Measurements from ENCODE around the gene SLC9C2. TPM values are rescaled to one million over a fixed set of nuclear protein-coding genes. Genes with fewer than 3 reads are reported as not detected.

Gene SLC9C2
- total RNA-seq, 1 experiment from 2014 or later = not detected

DNA sequence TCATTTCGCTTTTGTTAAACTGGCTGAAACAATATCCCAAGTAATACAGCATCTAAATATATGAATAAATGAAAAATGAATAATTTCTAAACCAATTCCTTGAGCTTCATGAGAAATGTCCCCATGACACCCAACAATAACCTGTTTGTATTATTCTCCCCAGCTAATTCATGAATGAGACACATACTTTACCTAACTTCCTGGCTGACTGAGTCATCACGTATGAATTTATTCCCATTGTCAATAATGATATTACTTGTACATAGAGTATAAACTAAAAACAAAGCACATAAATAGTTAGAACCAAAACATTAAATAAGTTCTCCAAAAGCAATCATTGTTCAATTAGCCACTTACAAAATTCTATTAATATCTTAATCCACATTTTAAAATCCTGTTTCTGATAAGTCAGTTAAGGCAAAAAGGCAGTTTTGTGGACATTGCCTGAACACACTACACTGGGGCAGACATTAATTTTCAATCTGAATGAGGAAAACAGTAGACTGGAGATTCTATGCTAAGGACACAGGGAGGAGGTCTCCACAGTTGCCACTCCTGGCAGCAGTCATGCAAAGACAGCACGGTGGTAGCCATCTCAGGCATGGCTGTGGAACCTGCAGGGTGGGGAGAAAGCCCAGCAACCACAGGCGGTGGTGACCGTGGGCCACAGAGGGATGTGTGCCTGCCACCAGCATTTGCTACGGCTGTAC, 48.2 kb downstream of the SLC9C2 start:
- CTCF ChIA-PET = interaction anchor here (0.5 to 1.3 kb wide), 2 partner anchors 125 to 239 kb away, joined by 3 to 4 read pairs; no protein-coding TSS in a partner anchor
- H3K4me3 Mint-ChIP-seq = no peak overlapping the region

DNA sequence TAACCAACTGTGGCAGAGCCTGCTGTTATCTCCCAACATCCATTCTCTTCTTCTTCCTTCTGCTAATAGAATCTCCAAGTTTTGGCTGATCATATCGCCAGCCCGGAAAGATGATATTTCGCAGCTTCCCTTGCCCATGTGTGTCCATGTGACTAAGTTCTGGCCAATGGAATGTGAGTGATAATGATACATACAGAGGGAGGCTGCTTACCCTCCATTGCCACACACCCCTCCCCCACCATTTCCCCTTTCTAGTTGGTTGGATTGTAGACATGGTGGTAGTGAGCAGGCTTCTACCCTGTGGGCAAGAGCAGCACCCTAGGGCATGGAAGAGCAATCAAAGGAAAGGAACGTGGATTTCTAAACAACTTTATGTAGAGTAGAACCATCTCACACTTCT, 48.8 kb downstream of the SLC9C2 start:
- H3K27ac Mint-ChIP-seq = no peak overlapping the region
- TF ChIP-seq JUN (CRISPR knock-in tag; IDR thresholded peaks at IDR 0.05) (no peak), ZNF232 (CRISPR knock-in tag; IDR thresholded peaks at IDR 0.05) (no peak), EMX1 (CRISPR knock-in tag; IDR thresholded peaks at IDR 0.05) (no peak), ZNF671 (CRISPR knock-in tag; IDR thresholded peaks at IDR 0.05) (no peak)
- TF ChIP-seq, protein P1, sequence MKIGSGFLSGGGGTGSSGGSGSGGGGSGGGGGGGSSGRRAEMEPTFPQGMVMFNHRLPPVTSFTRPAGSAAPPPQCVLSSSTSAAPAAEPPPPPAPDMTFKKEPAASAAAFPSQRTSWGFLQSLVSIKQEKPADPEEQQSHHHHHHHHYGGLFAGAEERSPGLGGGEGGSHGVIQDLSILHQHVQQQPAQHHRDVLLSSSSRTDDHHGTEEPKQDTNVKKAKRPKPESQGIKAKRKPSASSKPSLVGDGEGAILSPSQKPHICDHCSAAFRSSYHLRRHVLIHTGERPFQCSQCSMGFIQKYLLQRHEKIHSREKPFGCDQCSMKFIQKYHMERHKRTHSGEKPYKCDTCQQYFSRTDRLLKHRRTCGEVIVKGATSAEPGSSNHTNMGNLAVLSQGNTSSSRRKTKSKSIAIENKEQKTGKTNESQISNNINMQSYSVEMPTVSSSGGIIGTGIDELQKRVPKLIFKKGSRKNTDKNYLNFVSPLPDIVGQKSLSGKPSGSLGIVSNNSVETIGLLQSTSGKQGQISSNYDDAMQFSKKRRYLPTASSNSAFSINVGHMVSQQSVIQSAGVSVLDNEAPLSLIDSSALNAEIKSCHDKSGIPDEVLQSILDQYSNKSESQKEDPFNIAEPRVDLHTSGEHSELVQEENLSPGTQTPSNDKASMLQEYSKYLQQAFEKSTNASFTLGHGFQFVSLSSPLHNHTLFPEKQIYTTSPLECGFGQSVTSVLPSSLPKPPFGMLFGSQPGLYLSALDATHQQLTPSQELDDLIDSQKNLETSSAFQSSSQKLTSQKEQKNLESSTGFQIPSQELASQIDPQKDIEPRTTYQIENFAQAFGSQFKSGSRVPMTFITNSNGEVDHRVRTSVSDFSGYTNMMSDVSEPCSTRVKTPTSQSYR (CRISPR knock-in tag; IDR thresholded peaks at IDR 0.05) = no peak
- TF ChIP-seq, protein P2, sequence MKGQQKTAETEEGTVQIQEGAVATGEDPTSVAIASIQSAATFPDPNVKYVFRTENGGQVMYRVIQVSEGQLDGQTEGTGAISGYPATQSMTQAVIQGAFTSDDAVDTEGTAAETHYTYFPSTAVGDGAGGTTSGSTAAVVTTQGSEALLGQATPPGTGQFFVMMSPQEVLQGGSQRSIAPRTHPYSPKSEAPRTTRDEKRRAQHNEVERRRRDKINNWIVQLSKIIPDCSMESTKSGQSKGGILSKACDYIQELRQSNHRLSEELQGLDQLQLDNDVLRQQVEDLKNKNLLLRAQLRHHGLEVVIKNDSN (CRISPR knock-in tag; IDR thresholded peaks at IDR 0.05) = no peak
- H3K4me3 Mint-ChIP-seq = no peak overlapping the region
- no peak for DNase-seq (ENCODE audit: low spot score)
- no peaks in the 10 kb centered on the region for H3K27me3 Mint-ChIP-seq (ENCODE audit: low read depth)
- no peaks in the 10 kb centered on the region for H3K36me3 Mint-ChIP-seq
- CTCF ChIA-PET = interaction anchor here (0.5 to 1.3 kb wide), 2 partner anchors 125 to 239 kb away, joined by 3 to 4 read pairs; no protein-coding TSS in a partner anchor
- no peak for ATAC-seq
- no peaks in the 10 kb centered on the region for H3K9me3 Mint-ChIP-seq
- POLR2A ChIA-PET = no interaction called here
- peaks cover 3% of the 10 kb centered on the region for H3K4me1 Mint-ChIP-seq

More for the DNA sequence above, 48.2 kb downstream of the SLC9C2 start:
- H3K9me3 Mint-ChIP-seq = no peaks in the 10 kb centered on the region
- TF ChIP-seq FOXJ3 (CRISPR knock-in tag; IDR thresholded peaks at IDR 0.05; ENCODE audit: borderline replicate concordance) = no peak
- TF ChIP-seq IRF2 (CRISPR knock-in tag; IDR thresholded peaks at IDR 0.05; ENCODE audit: borderline replicate concordance, low read depth) = no peak
- TF ChIP-seq, protein P3, sequence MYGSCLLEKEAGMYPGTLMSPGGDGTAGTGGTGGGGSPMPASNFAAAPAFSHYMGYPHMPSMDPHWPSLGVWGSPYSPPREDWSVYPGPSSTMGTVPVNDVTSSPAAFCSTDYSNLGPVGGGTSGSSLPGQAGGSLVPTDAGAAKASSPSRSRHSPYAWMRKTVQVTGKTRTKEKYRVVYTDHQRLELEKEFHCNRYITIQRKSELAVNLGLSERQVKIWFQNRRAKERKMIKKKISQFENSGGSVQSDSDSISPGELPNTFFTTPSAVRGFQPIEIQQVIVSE (CRISPR knock-in tag; IDR thresholded peaks at IDR 0.05; ENCODE audit: borderline replicate concordance) = no peak
- TF ChIP-seq, protein P2 (CRISPR knock-in tag; IDR thresholded peaks at IDR 0.05) = no peak
- no peak for TF ChIP-seq ZNF232 (CRISPR knock-in tag; IDR thresholded peaks at IDR 0.05)
- no peak for TF ChIP-seq HMGA2 (CRISPR knock-in tag; IDR thresholded peaks at IDR 0.05)
- no peak for TF ChIP-seq ZNF317 (CRISPR knock-in tag; IDR thresholded peaks at IDR 0.05; ENCODE audit: borderline replicate concordance, low read depth)
- no peak for TF ChIP-seq SMAD4 (CRISPR knock-in tag; IDR thresholded peaks at IDR 0.05)
- no peak for TF ChIP-seq GTF2I (CRISPR knock-in tag; conservative IDR thresholded peaks at IDR 0.05)
- TF ChIP-seq, protein P4, sequence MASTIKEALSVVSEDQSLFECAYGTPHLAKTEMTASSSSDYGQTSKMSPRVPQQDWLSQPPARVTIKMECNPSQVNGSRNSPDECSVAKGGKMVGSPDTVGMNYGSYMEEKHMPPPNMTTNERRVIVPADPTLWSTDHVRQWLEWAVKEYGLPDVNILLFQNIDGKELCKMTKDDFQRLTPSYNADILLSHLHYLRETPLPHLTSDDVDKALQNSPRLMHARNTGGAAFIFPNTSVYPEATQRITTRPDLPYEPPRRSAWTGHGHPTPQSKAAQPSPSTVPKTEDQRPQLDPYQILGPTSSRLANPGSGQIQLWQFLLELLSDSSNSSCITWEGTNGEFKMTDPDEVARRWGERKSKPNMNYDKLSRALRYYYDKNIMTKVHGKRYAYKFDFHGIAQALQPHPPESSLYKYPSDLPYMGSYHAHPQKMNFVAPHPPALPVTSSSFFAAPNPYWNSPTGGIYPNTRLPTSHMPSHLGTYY (CRISPR knock-in tag; IDR thresholded peaks at IDR 0.05) = no peak
- no peak for TF ChIP-seq RELA (CRISPR knock-in tag; IDR thresholded peaks at IDR 0.05; ENCODE audit: borderline replicate concordance)
- no peak for TF ChIP-seq JAZF1 (CRISPR knock-in tag; IDR thresholded peaks at IDR 0.05)
- TF ChIP-seq OVOL2 (CRISPR knock-in tag; IDR thresholded peaks at IDR 0.05; ENCODE audit: borderline replicate concordance) = no peak
- TF ChIP-seq, protein P5, sequence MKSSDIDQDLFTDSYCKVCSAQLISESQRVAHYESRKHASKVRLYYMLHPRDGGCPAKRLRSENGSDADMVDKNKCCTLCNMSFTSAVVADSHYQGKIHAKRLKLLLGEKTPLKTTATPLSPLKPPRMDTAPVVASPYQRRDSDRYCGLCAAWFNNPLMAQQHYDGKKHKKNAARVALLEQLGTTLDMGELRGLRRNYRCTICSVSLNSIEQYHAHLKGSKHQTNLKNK (CRISPR knock-in tag; IDR thresholded peaks at IDR 0.05) = no peak
- no peak for TF ChIP-seq CREM (CRISPR knock-in tag; IDR thresholded peaks at IDR 0.05)
- TF ChIP-seq FOXK1 (CRISPR knock-in tag; IDR thresholded peaks at IDR 0.05) = no peak
- no peak for TF ChIP-seq ETV6 (CRISPR knock-in tag; IDR thresholded peaks at IDR 0.05)
- TF ChIP-seq, protein P6, sequence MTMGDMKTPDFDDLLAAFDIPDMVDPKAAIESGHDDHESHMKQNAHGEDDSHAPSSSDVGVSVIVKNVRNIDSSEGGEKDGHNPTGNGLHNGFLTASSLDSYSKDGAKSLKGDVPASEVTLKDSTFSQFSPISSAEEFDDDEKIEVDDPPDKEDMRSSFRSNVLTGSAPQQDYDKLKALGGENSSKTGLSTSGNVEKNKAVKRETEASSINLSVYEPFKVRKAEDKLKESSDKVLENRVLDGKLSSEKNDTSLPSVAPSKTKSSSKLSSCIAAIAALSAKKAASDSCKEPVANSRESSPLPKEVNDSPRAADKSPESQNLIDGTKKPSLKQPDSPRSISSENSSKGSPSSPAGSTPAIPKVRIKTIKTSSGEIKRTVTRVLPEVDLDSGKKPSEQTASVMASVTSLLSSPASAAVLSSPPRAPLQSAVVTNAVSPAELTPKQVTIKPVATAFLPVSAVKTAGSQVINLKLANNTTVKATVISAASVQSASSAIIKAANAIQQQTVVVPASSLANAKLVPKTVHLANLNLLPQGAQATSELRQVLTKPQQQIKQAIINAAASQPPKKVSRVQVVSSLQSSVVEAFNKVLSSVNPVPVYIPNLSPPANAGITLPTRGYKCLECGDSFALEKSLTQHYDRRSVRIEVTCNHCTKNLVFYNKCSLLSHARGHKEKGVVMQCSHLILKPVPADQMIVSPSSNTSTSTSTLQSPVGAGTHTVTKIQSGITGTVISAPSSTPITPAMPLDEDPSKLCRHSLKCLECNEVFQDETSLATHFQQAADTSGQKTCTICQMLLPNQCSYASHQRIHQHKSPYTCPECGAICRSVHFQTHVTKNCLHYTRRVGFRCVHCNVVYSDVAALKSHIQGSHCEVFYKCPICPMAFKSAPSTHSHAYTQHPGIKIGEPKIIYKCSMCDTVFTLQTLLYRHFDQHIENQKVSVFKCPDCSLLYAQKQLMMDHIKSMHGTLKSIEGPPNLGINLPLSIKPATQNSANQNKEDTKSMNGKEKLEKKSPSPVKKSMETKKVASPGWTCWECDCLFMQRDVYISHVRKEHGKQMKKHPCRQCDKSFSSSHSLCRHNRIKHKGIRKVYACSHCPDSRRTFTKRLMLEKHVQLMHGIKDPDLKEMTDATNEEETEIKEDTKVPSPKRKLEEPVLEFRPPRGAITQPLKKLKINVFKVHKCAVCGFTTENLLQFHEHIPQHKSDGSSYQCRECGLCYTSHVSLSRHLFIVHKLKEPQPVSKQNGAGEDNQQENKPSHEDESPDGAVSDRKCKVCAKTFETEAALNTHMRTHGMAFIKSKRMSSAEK (CRISPR knock-in tag; IDR thresholded peaks at IDR 0.05; ENCODE audit: borderline replicate concordance) = no peak
- TF ChIP-seq ZNF219 (CRISPR knock-in tag; IDR thresholded peaks at IDR 0.05; ENCODE audit: borderline replicate concordance) = no peak
- DNase-seq (ENCODE audit: low spot score) (no peak), ATAC-seq (no peak)
- H3K27ac Mint-ChIP-seq = no peak overlapping the region
- no peaks in the 10 kb centered on the region for H3K36me3 Mint-ChIP-seq
- POLR2A ChIA-PET = no interaction called here
- H3K27me3 Mint-ChIP-seq (ENCODE audit: low read depth) = no peaks in the 10 kb centered on the region
- H3K4me1 Mint-ChIP-seq = no peaks in the 10 kb centered on the region
